ENCODE data around the gene USH1G.
A peak's percentile ranks its signal among the peaks of the same experiment; 100 is the strongest.

USH1G gene

GRCh38 chr17:74883241-74883745 is 39.8 kb downstream of the USH1G start:
- no peak overlapping the region for H3K4me3 ChIP-seq (ENCODE audit: low read depth, low read length)
- TF ChIP-seq, protein P1, sequence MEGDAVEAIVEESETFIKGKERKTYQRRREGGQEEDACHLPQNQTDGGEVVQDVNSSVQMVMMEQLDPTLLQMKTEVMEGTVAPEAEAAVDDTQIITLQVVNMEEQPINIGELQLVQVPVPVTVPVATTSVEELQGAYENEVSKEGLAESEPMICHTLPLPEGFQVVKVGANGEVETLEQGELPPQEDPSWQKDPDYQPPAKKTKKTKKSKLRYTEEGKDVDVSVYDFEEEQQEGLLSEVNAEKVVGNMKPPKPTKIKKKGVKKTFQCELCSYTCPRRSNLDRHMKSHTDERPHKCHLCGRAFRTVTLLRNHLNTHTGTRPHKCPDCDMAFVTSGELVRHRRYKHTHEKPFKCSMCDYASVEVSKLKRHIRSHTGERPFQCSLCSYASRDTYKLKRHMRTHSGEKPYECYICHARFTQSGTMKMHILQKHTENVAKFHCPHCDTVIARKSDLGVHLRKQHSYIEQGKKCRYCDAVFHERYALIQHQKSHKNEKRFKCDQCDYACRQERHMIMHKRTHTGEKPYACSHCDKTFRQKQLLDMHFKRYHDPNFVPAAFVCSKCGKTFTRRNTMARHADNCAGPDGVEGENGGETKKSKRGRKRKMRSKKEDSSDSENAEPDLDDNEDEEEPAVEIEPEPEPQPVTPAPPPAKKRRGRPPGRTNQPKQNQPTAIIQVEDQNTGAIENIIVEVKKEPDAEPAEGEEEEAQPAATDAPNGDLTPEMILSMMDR (IDR thresholded peaks at IDR 0.05; ENCODE audit: borderline replicate concordance, insufficient read depth, low read depth, low read length): no peak

DNA sequence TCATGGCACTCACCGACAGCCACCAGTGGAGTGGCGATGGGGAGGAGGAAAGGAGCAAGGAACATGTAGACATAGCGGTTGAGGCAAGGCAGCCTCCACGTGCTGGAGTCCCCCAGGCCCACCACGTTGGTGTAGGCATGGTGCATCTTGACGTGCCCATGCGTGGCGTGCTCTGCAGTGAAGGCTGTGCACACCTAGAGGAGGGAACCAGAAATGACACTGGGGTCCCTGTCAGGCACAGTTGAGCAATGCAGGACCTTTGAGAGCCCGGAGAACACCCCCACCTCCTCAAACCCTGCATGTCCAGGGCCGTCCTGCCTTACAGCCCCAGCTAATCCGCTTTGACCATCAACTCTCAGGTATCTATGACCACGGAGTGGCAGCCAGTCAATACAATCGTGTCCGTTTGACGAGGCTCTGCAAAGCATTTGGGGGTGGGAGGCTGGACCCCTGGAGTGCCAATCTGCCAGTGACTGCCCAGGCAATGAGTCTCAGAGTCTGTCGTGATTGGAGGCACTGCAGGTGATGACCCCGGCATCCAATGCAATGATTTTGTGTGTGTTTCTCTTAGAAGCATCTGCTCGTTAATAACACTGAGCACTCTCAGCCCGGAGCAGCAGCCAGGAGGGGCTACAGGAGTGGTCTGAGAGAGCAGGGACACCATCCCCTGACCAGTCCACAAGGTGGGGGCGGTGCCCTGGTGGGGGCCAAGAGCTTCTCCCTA is 40.4 kb downstream of the USH1G start:
- H3K4me3 ChIP-seq (ENCODE audit: low read depth, low read length): no peak overlapping the region
- TF ChIP-seq, protein P1 (IDR thresholded peaks at IDR 0.05; ENCODE audit: borderline replicate concordance, insufficient read depth, low read depth, low read length): 0 out of 2 replicates have a peak, but pooled peaks have one; percentile 2

DNA sequence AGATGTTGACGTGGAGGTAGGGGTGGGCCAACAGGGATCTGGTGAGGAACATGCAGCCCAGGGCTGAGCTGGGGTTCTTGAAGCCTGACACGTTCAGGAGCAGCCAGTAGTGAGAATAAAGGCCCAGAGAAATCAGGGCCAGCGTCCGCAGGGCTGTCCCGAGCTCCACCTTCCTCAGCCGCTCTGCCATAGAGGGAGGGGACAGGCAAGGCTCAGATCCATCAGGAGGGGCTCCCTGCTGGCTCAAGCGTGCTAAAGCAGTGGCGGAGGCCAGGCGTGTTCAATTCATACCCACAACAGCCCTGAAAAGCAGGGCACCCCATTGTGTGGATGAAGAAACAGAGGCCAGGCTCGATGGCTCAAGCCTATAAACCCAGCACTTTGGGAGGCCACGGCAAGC is 42.0 kb downstream of the USH1G start:
- TF ChIP-seq, protein P1 (IDR thresholded peaks at IDR 0.05; ENCODE audit: borderline replicate concordance, insufficient read depth, low read depth, low read length): no peak
- H3K4me3 ChIP-seq (ENCODE audit: low read depth, low read length): no peak overlapping the region

DNA sequence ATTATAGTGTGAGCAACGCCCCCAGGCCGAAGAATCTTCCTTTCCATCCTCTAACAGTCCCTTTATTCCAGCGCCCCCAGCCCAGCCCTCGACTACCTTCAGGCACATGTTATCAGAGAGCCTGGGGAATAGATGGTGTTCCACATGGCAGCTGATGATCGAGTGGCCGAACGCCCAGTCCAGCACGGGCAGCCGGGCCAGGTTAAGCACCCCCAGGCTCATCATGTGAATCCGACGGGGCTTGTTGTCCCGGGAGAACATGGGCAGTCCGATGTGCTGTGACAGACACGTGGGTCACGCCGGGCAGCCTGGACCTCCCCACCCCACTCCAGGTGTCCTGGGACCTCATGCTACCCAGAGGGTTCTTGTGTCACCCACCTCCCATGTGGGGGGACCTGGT is 43.7 kb downstream of the USH1G start:
- H3K4me3 ChIP-seq (ENCODE audit: low read depth, low read length): no peak overlapping the region
- TF ChIP-seq, protein P1 (IDR thresholded peaks at IDR 0.05; ENCODE audit: borderline replicate concordance, insufficient read depth, low read depth, low read length): no peak

GRCh38 chr17:74878658-74879057 is 44.4 kb downstream of the USH1G start:
- TF ChIP-seq, protein P1 (IDR thresholded peaks at IDR 0.05; ENCODE audit: borderline replicate concordance, insufficient read depth, low read depth, low read length): no peak
- H3K4me3 ChIP-seq (ENCODE audit: low read depth, low read length): no peak overlapping the region

- H3K4me3 ChIP-seq (ENCODE audit: low read depth, low read length): no peak overlapping the region
- TF ChIP-seq, protein P1 (IDR thresholded peaks at IDR 0.05; ENCODE audit: borderline replicate concordance, insufficient read depth, low read depth, low read length): no peak
Measured at GRCh38 chr17:74877592-74878548, 45.2 kb downstream of the USH1G start.

Data from GM12875 (cell line).